Neural crest cell (in vitro differentiated cells): Measurements from ENCODE around the gene KIAA1328. TPM values are rescaled to one million over a fixed set of nuclear protein-coding genes. Genes with fewer than 3 reads are reported as not detected.

Experiments
- DNase-seq: peaks from one replicate; pipeline ENCODE4 v3.0.0; 2021; ENCODE audit warnings: low read depth, mixed read lengths, low spot score
- H3K27ac Mint-ChIP-seq: one replicate; pipeline ENCODE4 v1.8.0; 2021; ENCODE audit warnings: mild to moderate bottlenecking, mixed read lengths; ENCODE audit not compliant: unreplicated experiment
- H3K27me3 Mint-ChIP-seq: 2 replicates; pipeline ENCODE4 v1.8.0; 2021; ENCODE audit warnings: low read depth, mild to moderate bottlenecking, mixed read lengths
- H3K36me3 Mint-ChIP-seq: 2 replicates; pipeline ENCODE4 v1.8.0; 2021; ENCODE audit warnings: low read depth, mild to moderate bottlenecking, mixed read lengths
- H3K4me1 Mint-ChIP-seq: 2 replicates; pipeline ENCODE4 v1.8.0; 2021; ENCODE audit warnings: mixed read lengths
- H3K4me3 Mint-ChIP-seq: one replicate; pipeline ENCODE4 v1.8.0; 2021; ENCODE audit warnings: mild to moderate bottlenecking, mixed read lengths
- H3K9me3 Mint-ChIP-seq: 2 replicates; pipeline ENCODE4 v1.8.0; 2021; ENCODE audit warnings: mixed read lengths
- CTCF ChIP-seq: fragments of 200-600 bp; sonication (generic); conservative IDR thresholded peaks from 2 replicates; pipeline ENCODE4 v1.5.0; 2021; ENCODE audit warnings: antibody characterized with exemption, mild to moderate bottlenecking
- total RNA-seq: library from RNA; stranded (reverse); gene quantifications from 2 replicates; pipeline ENCODE4 v1.2.1, GENCODE V29; 2021

Gene KIAA1328
- total RNA-seq, 1 donor from 2014 or later, result 12.3 TPM

- no peaks in the 10 kb centered on the region for H3K4me1 Mint-ChIP-seq
- TF ChIP-seq CTCF, result no peak
- no peak overlapping the region for H3K27ac Mint-ChIP-seq
- no peak overlapping the region for H3K4me3 Mint-ChIP-seq
- H3K36me3 Mint-ChIP-seq, result peaks cover 38% of the 10 kb centered on the region
- no peak for DNase-seq
- no peaks in the 10 kb centered on the region for H3K27me3 Mint-ChIP-seq
- H3K9me3 Mint-ChIP-seq, result peaks cover 4% of the 10 kb centered on the region
Observed at GRCh38 chr18:36792634-36793283, 36.2 kb upstream of the KIAA1328 start.

- H3K4me3 Mint-ChIP-seq, result no peak overlapping the region
- no peaks in the 10 kb centered on the region for H3K9me3 Mint-ChIP-seq
- H3K27me3 Mint-ChIP-seq, result no peaks in the 10 kb centered on the region
- TF ChIP-seq CTCF, result no peak
- H3K4me1 Mint-ChIP-seq, result no peaks in the 10 kb centered on the region
- H3K27ac Mint-ChIP-seq, result no peak overlapping the region
- H3K36me3 Mint-ChIP-seq, result peaks cover 41% of the 10 kb centered on the region
- DNase-seq, result no peak
Observed at GRCh38 chr18:36798738-36799473, 30.0 kb upstream of the KIAA1328 start.

GRCh38 chr18:36805105-36805504 is 23.8 kb upstream of the KIAA1328 start:
- Mint-ChIP-seq H3K4me1 (peaks cover 4% of the 10 kb centered on the region), H3K4me3 (no peak overlapping the region), H3K9me3 (no peaks in the 10 kb centered on the region), H3K27me3 (no peaks in the 10 kb centered on the region), H3K27ac (no peak overlapping the region), H3K36me3 (peaks cover 48% of the 10 kb centered on the region)
- no peak for DNase-seq
- no peak for TF ChIP-seq CTCF

GRCh38 chr18:36808681-36809080 is 20.2 kb upstream of the KIAA1328 start:
- H3K4me1 Mint-ChIP-seq, result peaks cover 4% of the 10 kb centered on the region
- no peak for DNase-seq
- no peak overlapping the region for H3K27ac Mint-ChIP-seq
- no peaks in the 10 kb centered on the region for H3K9me3 Mint-ChIP-seq
- TF ChIP-seq CTCF, result no peak
- peaks cover 25% of the 10 kb centered on the region for H3K36me3 Mint-ChIP-seq
- H3K4me3 Mint-ChIP-seq, result no peak overlapping the region
- H3K27me3 Mint-ChIP-seq, result no peaks in the 10 kb centered on the region

GRCh38 chr18:36809590-36810381 is 19.1 kb upstream of the KIAA1328 start:
- Mint-ChIP-seq H3K36me3 (peaks cover 15% of the 10 kb centered on the region), H3K27me3 (no peaks in the 10 kb centered on the region), H3K9me3 (no peaks in the 10 kb centered on the region), H3K4me1 (peaks cover 4% of the 10 kb centered on the region), H3K4me3 (no peak overlapping the region), H3K27ac (no peak overlapping the region)
- peak; percentile 91 for TF ChIP-seq CTCF
- peak; percentile 17 for DNase-seq
